ENCODE data around the gene CYFIP1. TPM values are rescaled to one million over a fixed set of nuclear protein-coding genes. Genes with fewer than 3 reads are reported as not detected.

The CYFIP1 gene
- total RNA-seq, 4 donors from 2014 or later = 81.2 to 131 (median 114) TPM

GRCh38 chr15:22872936-22873701 lies 107.0 kb downstream of the CYFIP1 start:
- no peak for TF ChIP-seq CTCF (IDR thresholded peaks at IDR 0.05; ENCODE audit: low read depth)

- no peak for TF ChIP-seq CTCF (IDR thresholded peaks at IDR 0.05; ENCODE audit: low read depth)
Measured at GRCh38 chr15:22871481-22872086, 108.6 kb downstream of the CYFIP1 start.

GRCh38 chr15:22870865-22871264 lies 109.3 kb downstream of the CYFIP1 start:
- TF ChIP-seq CTCF (IDR thresholded peaks at IDR 0.05; ENCODE audit: low read depth) = no peak

GRCh38 chr15:22869856-22870255 lies 110.3 kb downstream of the CYFIP1 start:
- TF ChIP-seq CTCF (IDR thresholded peaks at IDR 0.05; ENCODE audit: low read depth) = no peak

- TF ChIP-seq CTCF (IDR thresholded peaks at IDR 0.05; ENCODE audit: low read depth) = no peak
Measured at GRCh38 chr15:22868928-22869327, 111.2 kb downstream of the CYFIP1 start.

- no peak for TF ChIP-seq CTCF (IDR thresholded peaks at IDR 0.05; ENCODE audit: low read depth)
Measured at GRCh38 chr15:22868495-22868894, 111.7 kb downstream of the CYFIP1 start.

GRCh38 chr15:22867886-22868285 lies 112.3 kb downstream of the CYFIP1 start:
- TF ChIP-seq CTCF (IDR thresholded peaks at IDR 0.05; ENCODE audit: low read depth) = no peak

Measured in subcutaneous adipose tissue (tissue), 4 donors.